GM12878 (cell line): Measurements from ENCODE around the gene FLT1.

Source experiments
- FOXK2 ChIP-seq: fragments of 450-650 bp; IDR thresholded peaks from 2 replicates; pipeline ENCODE4 v1.6.1; 2017; ENCODE audit warnings: mild to moderate bottlenecking, moderate library complexity
- JUNB ChIP-seq: IDR thresholded peaks from 2 replicates; pipeline ENCODE4 v1.6.1; 2016; ENCODE audit warnings: antibody characterized with exemption, mild to moderate bottlenecking
- TF ChIP-seq, protein P1 (sequence below): IDR thresholded peaks from 2 replicates; pipeline ENCODE4 v1.6.1; 2011; ENCODE audit warnings: borderline replicate concordance, low read depth, mild to moderate bottlenecking, moderate library complexity, low read length; ENCODE audit not compliant: insufficient read depth, poor library complexity, severe bottlenecking
- TF ChIP-seq, protein P2 (sequence below): fragments of 450-650 bp; IDR thresholded peaks from 2 replicates; pipeline ENCODE4 v1.6.1; 2018; ENCODE audit warnings: borderline replicate concordance, mild to moderate bottlenecking; ENCODE audit not compliant: partially characterized antibody
- TF ChIP-seq, protein P3 (sequence below), 3 experiments: IDR thresholded peaks in 2 of 3; conservative IDR thresholded peaks in 1 of 3; 2 replicates each; pipeline ENCODE4 v1.5.1; 2011; ENCODE audit warnings: low read depth in 3 of 3, low read length in 3 of 3, mild to moderate bottlenecking in 3 of 3, control low read depth in 2 of 3, moderate library complexity in 2 of 3, inconsistent platforms in 1 of 3, mixed read lengths in 1 of 3; ENCODE audit not compliant: control insufficient read depth in 2 of 3, insufficient read depth in 1 of 3; ENCODE audit errors: extremely low read depth in 1 of 3
- TF ChIP-seq, protein P4 (sequence below): fragments of 450-650 bp; IDR thresholded peaks from 2 replicates; pipeline ENCODE4 v1.6.1; 2018; ENCODE audit warnings: mild to moderate bottlenecking, low read depth, moderate library complexity; ENCODE audit not compliant: partially characterized antibody

DNA sequence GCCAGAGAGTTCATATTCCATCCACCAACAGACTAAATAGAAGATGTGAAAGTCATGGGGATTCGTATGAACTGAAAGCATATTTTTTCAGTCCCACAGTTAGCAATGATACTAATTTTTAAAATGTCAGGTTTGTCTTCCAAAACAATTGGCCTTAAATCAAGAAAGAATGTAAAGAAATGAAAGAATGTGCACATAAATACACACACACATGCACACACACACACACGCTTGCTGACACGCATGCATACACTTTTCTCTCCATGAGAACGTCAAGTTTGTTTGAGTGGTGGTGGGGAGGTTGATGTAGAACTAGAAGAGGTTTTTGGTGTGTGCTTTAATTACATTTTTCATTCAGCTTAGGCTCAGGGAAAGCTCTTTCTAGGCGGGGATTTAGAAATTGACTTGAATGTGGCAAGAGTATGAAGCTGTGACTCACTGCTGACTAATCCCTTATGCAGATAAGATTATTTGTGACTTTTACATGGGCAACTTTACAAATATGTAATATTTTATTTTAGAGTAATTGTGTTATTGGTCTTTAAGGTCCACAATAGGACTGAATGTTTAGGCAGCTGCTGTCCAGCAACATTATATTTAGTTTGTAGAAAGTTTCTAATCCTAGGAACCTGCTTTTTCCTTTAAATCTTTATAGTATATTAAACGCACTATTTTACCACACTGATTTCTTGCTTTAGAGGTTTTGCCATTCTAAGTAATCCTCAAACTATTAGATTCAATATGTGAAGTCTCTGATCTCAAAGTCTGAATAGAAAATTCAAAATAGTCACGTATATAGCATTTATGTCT lies 18.8 kb downstream of the FLT1 start:
- TF ChIP-seq, protein P1, sequence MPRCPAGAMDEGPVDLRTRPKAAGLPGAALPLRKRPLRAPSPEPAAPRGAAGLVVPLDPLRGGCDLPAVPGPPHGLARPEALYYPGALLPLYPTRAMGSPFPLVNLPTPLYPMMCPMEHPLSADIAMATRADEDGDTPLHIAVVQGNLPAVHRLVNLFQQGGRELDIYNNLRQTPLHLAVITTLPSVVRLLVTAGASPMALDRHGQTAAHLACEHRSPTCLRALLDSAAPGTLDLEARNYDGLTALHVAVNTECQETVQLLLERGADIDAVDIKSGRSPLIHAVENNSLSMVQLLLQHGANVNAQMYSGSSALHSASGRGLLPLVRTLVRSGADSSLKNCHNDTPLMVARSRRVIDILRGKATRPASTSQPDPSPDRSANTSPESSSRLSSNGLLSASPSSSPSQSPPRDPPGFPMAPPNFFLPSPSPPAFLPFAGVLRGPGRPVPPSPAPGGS, result no peak
- TF ChIP-seq, protein P2, sequence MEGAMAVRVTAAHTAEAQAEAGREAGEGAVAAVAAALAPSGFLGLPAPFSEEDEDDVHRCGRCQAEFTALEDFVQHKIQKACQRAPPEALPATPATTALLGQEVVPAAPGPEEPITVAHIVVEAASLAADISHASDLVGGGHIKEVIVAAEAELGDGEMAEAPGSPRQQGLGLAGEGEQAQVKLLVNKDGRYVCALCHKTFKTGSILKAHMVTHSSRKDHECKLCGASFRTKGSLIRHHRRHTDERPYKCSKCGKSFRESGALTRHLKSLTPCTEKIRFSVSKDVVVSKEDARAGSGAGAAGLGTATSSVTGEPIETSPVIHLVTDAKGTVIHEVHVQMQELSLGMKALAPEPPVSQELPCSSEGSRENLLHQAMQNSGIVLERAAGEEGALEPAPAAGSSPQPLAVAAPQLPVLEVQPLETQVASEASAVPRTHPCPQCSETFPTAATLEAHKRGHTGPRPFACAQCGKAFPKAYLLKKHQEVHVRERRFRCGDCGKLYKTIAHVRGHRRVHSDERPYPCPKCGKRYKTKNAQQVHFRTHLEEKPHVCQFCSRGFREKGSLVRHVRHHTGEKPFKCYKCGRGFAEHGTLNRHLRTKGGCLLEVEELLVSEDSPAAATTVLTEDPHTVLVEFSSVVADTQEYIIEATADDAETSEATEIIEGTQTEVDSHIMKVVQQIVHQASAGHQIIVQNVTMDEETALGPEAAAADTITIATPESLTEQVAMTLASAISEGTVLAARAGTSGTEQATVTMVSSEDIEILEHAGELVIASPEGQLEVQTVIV, result no peak
- no peak for TF ChIP-seq FOXK2
- TF ChIP-seq, protein P3, sequence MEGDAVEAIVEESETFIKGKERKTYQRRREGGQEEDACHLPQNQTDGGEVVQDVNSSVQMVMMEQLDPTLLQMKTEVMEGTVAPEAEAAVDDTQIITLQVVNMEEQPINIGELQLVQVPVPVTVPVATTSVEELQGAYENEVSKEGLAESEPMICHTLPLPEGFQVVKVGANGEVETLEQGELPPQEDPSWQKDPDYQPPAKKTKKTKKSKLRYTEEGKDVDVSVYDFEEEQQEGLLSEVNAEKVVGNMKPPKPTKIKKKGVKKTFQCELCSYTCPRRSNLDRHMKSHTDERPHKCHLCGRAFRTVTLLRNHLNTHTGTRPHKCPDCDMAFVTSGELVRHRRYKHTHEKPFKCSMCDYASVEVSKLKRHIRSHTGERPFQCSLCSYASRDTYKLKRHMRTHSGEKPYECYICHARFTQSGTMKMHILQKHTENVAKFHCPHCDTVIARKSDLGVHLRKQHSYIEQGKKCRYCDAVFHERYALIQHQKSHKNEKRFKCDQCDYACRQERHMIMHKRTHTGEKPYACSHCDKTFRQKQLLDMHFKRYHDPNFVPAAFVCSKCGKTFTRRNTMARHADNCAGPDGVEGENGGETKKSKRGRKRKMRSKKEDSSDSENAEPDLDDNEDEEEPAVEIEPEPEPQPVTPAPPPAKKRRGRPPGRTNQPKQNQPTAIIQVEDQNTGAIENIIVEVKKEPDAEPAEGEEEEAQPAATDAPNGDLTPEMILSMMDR (IDR thresholded peaks at IDR 0.05 in 2 of 3, conservative IDR thresholded peaks at IDR 0.05 in 1 of 3; ENCODE audit: control insufficient read depth in 2 of 3, extremely low read depth in 1 of 3, insufficient read depth in 1 of 3, low read depth in 3 of 3, low read length in 3 of 3), result no peak
- TF ChIP-seq JUNB, result no peak
- TF ChIP-seq, protein P4, sequence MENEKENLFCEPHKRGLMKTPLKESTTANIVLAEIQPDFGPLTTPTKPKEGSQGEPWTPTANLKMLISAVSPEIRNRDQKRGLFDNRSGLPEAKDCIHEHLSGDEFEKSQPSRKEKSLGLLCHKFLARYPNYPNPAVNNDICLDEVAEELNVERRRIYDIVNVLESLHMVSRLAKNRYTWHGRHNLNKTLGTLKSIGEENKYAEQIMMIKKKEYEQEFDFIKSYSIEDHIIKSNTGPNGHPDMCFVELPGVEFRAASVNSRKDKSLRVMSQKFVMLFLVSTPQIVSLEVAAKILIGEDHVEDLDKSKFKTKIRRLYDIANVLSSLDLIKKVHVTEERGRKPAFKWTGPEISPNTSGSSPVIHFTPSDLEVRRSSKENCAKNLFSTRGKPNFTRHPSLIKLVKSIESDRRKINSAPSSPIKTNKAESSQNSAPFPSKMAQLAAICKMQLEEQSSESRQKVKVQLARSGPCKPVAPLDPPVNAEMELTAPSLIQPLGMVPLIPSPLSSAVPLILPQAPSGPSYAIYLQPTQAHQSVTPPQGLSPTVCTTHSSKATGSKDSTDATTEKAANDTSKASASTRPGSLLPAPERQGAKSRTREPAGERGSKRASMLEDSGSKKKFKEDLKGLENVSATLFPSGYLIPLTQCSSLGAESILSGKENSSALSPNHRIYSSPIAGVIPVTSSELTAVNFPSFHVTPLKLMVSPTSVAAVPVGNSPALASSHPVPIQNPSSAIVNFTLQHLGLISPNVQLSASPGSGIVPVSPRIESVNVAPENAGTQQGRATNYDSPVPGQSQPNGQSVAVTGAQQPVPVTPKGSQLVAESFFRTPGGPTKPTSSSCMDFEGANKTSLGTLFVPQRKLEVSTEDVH, result no peak
